Stimulated activated CD4-positive, alpha-beta T cell treated with anti-CD3 and anti-CD28 coated beads, Interleukin-1b, Interleukin-23, amount 100 ng/mL, for 4 hours (primary cell): ENCODE measurements around the gene MRPL55.

ENCODE experiments used
- DNase-seq, 2 donors: peaks; one replicate each; pipeline ENCODE4 v3.0.0-alpha.2; 2020; ENCODE audit warnings: low read depth in 2 of 2

Gene MRPL55

DNA sequence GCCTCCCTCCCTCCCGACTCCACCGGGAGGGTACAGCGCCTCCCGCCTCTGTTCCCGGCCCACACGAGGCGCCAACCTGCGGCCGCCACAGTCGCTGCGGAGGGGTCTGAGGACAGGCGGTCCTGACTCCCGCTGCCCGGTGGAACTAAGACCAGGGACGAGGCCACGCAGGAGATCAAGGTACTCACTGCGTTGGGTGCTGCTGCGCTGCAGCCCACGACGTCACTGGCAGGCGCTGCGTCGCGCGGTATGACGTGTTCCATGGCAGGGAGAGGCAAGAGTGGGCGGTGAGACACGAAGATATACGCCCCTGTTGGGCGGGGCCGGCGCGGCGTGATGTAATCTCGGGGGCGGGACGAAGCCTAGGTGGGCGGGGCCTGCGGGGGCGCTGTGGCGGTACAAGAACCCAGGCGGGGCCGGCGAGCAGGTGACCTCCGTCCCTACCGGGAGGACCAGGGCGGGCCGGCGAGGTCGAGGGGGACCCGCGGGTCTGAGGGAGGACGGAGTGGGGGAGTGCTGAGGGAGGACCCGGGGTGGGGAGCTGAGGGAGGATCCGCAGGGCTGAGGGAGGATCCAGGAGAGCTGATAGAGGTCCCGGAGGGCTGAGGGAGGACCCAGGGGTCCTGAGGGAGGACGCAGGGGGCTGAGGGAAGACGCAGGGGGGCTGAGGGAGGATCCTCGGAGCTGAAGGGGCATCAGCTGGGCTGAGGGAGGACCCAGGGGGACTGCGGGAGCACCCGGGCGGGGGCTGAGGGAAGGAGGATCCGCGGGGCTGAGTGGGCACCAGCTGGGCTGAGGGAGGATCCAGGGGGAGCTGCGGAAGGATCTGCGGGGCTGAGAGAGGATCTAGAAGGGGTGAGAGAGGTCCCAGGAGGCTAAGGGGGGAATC is at the start of gene MRPL55:
Gene MRPL55, minus strand, starts transcription at position 227 of the 889 bp plus-strand sequence. CDS start 1,039 bp downstream, outside the sequence.
- DNase-seq, result peak; percentile 97 to 99

DNA sequence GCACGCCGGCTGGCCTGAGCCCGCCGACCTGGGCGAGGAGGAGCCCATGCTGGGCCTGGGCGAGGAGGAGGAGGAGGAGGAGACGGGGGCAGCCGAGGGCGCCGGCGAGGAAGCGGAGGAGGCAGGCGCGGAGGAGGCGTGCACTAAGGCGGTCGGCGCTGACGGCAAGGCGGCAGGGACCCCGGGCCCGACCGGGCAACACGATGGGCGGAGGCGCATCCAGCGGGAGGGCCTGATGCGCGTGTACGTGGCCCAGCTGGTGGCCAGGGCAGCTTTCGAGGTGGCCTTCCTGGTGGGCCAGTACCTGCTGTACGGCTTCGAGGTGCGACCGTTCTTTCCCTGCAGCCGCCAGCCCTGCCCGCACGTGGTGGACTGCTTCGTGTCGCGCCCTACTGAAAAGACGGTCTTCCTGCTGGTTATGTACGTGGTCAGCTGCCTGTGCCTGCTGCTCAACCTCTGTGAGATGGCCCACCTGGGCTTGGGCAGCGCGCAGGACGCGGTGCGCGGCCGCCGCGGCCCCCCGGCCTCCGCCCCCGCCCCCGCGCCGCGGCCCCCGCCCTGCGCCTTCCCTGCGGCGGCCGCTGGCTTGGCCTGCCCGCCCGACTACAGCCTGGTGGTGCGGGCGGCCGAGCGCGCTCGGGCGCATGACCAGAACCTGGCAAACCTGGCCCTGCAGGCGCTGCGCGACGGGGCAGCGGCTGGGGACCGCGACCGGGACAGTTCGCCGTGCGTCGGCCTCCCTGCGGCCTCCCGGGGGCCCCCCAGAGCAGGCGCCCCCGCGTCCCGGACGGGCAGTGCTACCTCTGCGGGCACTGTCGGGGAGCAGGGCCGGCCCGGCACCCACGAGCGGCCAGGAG is 49.3 kb upstream of the MRPL55 start:
- DNase-seq, result no peak

DNA sequence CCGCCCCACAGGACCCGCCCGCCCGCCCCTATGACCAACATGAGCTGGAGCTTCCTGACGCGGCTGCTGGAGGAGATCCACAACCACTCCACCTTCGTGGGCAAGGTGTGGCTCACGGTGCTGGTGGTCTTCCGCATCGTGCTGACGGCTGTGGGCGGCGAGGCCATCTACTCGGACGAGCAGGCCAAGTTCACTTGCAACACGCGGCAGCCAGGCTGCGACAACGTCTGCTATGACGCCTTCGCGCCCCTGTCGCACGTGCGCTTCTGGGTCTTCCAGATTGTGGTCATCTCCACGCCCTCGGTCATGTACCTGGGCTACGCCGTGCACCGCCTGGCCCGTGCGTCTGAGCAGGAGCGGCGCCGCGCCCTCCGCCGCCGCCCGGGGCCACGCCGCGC is 48.6 kb upstream of the MRPL55 start:
- no peak for DNase-seq

DNA sequence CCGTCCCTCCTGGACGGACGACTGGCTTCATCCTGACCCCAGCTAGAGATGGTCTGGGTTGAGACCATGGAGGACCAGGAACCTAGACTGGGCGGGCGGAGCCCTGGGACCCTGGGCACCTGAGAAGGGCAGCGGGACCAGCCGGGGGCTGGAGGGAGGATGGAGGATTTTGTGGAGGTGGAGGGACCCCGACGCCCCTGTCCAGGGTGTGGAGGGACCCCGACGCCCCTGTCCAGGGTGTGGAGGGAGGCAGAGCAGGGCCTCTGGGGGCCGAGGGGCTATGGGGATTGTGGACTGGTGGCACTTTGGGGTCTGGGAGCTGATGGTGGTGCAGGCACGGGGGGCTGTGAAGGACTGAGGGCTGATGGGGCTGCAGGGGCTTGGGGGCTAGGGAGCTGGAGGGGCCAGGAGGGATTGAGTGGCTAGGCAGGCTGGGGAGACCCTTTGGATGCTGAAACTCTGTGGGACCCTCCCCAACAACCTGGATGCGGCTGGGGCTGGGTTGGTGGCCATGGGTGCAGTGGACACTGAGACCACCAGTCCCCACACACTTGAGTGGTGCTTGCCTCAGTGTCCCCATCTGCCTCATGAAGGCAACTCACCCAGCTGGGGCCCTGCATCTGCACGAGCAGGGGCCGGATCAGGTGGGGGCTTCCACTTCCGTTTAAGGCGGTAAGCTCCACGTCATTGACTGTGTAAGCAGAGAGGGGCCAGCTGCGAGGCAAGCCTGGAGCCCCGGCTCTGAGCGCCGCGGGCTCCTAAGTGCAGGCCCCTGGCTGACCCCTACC is 48.0 kb upstream of the MRPL55 start:
- no peak for DNase-seq

DNA sequence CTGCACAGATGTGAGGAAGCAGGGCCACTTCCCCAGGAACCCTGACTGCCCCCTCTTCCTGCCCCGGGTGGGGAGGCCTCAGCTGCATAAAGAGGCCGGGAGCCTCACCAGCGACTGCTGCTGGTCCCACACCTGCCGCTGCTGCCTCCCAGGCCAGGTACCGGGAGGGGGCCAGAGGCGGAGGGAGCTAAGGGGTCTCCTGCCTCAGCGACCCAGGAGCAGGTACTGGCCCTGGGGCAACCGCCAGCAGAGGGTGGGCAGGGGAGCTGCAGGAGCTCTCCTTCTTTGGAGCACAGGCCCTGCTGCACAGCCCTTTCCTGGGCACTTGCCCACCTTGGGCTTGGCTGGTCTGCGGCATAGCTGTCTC is 47.4 kb upstream of the MRPL55 start:
- no peak for DNase-seq

DNA sequence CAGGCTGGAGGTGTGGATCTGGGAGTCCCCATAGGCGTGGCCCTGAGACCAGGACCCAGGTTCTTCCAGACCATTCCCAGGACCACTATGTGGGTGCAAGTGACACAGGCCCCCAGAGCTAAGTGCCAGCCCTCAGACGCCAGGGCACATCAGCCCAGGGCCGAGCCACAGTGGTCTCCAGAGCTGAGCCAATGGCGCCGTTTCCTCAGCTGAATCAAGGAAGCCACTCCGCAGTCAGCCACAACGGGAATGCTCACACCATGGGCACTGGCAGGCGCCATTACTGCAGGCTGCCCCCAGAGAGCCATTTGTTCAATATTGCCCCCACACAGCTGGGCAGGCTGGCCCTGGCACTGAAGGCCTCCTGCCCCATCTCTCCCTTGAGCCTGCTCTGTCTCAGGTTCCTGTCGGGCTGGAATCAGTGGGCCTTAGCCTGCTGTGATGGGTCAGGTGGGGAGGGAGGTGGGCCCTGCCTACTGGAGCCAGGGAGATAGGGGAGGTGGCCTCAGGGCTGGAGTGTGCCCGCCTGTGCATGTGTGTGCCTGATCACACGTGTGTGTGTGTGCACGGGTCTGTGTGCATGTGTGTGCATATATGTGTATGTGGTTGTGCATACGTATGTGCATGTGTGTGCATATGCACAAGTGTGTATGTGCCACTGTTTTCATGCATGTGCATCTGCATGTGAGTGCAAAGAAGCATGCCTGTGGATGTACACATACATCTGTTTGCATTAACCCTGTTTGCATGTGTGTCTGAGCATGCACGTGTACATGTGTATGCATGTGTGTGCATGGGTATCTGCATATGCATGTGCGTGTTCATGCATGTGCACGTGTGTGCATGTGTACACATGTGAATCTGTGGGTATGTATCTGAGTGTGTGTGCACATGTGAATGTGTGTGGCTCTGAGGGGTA is 46.8 kb upstream of the MRPL55 start:
- no peak for DNase-seq

DNA sequence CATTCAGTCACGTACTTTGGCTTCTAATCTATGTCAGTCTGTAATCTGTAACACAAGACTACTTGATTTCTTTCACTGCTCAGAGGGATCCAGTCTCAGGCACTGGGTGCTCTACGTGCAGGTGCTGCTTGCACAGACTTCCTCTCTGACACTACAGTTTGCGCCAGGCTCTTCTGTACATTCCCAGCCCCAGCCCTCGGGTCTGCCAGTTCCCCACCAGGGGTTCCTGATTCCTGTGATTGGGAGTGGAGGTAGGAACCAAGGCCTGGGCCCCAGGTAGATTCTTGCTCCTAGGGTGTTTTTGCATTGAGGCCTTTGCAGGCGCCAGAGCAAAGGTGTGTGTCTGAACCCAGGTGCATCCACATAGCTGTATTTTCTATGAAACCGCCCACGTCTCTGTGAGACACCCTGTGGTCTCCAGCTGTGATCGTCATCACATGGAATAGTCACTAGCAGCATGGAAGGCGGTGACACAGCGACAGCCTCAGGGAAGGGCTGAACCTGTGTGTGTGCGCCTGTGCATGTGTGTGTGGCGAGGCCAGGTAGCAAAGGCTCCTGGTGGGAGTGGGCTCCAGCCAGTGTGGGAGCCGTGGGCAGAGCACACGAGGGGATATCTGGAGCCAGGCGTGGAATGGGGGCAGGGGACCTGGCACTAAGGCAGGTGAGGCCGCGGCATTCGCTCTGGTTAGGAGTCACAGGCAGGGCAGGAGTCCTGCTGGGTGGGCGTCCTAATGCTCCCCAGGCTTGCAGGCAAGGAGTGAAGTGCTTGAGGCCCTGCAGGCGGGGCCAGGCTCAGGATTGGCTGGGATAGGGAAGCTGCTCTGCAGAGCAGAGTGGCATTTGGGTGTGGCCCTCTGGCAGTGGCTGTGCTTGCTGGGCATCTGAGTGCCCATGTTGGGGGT is 45.8 kb upstream of the MRPL55 start:
- DNase-seq, result peak in 1 of 2 donors; percentile 27

DNA sequence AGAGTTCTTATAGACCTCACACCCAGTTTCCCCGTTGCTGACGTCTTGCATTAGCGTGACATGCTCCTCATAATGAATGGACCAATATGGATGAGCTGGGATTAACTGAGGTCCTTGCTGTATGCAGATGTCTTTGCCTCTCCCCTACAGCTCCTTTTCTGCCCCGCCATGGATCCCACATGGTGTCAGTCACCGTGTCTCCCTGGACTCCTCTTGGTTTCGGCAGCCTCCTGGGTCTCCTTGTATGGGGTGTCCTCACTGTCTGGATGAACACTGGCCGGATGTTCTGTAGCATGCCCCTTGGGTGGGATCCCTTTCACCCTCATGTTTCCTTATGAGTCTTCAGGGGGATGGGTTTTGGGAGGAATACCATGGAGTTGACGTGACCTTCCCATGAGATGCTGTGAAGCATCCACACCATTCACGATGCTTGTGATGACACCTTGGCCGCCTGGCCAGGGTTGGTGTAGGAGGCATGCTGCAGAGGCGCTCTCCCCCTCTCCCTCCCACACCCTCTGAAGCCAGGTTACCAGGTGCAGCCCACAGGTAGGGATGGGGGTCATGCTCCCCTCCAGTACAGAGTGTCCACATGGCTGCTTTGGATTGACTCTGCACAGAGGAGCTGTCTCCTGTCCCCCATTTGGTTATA is 45.0 kb upstream of the MRPL55 start:
- no peak for DNase-seq

DNA sequence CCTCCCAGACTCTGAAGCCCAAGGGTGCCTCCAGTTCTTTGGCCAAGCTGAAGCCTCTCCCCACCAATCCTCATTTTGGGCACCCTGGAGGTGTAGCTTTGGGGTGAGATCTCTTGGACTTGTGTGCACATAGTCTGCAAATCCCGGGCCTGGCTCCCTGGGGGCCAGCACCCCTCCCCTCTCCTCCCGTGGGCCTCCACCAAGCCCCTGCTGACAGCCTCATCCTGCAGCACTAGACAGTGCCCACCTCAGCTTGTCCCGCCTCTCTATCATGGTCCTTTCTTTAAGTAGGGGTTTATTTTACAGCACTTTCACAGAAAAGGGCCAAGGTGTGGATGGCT is 43.8 kb upstream of the MRPL55 start:
- no peak for DNase-seq

DNA sequence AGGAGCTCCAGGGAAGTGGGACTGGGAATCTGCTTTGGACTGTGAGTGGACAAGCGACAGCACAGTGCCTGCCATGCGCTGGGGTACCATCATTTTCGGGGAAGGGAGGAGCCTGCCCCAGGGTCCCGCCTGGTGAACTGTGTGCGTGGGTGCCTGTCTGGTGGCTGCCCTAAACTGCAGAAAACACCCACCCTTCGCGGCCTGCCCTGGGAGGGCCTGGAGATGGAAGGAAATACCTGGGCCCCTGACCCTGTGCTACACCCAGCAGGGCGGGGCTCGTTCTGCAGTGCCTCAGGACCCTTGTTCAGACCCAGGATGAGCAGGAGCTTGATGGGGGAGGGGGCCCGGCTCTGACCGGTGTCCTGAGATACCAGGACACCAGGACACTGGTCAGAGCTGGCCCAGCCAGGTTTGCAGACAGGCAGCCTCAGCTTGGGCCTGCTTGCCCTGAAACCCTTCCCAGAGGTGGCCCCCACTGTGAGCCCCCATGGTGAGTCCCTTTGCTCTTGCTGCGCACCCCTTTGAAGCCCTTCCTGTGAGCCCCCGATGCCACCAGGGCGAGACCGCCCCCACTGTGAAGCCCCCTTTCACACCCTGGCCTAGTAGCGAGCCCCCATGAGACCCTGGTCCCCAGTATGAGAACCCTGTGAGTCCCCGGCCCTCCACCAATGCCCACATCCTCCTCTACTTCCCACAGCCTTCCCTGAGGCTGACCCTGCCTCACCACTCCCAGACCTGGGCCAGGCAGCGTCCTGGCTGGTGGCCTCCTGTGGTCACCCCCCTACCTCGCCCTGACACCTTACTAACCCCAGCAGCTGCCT is 43.2 kb upstream of the MRPL55 start:
- no peak for DNase-seq

DNA sequence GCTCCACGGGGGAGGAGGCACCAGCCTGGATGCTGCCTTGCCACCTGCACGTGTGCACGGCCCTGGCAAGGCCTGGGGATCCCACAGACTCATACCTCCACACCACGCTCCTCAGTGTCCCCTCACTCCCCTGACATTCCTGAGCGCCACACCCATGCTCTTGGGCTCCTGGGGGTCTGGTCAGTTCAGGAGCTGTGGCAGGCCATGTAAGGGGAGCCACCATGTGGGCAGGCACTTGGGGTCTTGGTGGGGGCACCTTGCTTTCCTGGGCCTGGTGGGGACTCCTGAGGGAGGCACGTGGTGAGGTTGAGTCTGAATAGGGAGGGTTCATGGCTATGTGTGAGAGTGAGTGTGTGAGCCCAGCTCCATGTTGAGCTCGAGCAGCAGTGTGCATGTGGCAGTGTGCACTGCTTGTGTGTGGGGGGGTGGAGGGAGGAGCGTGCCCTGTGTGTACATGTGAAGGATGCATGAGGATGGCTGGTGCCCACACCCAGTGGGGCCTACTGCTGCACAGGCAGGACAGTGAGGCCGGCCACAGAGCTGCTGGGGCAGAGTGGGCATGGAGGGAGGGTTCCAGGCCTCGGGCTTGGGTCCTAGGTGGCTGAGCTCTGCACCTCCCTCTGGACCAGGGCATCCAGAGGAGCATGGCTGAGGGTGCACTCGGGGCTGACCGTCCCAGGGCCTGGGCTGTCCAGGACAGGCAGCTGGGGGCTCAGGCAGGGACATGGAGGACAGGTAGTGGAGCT is 42.3 kb upstream of the MRPL55 start:
- no peak for DNase-seq

DNA sequence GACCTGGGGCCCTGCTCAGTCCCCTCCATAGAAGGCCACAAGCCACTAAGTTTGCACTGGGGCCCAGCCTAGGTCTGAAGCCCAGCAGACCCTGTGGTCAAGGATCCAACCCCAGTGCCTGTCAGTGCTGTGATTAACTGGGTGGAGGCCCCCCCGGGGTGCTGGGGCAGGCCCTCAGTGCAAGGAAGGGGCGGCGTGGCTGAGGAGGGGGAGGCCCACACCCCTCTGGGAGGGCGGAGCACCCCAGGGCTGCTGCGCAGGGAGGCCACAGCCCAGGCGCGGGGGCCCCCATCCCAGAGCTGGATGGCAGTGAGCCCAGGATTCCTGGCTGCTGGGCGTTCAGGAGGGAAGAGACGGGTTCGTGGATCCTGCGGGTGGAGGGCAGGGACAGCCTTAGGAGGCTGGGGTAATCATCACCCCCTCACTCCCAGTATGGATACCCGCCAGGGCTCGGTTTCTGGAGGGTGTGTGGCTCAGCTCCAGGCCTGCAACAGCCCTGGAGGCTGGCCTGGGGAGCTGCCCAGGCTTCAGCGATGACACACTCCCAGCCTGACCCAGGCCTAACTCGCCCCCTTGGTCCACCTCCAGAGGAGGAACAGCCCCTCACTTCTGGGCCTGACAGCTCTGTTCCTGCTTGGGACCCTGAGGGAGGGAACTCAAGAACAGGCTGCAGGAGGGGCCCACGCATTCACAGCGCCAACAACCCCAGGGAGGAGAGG is 41.5 kb upstream of the MRPL55 start:
- no peak for DNase-seq

DNA sequence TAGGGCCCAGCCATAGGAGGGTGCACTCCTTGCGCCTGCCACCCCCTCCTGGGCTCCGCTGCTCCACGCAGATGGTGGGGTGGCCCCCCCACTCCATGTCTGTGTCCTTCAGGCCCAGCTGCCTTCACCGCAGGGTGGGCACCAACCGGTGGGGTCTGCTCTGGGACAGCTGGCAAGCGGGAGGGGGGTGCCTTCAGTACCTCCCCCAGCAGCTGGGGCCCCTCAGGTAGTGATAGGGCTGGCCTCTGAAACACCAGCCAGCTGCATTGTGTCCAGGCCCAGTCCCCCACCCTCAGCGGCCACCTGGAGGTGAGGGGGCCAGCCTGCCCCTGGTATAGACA is 41.0 kb upstream of the MRPL55 start:
- no peak for DNase-seq

DNA sequence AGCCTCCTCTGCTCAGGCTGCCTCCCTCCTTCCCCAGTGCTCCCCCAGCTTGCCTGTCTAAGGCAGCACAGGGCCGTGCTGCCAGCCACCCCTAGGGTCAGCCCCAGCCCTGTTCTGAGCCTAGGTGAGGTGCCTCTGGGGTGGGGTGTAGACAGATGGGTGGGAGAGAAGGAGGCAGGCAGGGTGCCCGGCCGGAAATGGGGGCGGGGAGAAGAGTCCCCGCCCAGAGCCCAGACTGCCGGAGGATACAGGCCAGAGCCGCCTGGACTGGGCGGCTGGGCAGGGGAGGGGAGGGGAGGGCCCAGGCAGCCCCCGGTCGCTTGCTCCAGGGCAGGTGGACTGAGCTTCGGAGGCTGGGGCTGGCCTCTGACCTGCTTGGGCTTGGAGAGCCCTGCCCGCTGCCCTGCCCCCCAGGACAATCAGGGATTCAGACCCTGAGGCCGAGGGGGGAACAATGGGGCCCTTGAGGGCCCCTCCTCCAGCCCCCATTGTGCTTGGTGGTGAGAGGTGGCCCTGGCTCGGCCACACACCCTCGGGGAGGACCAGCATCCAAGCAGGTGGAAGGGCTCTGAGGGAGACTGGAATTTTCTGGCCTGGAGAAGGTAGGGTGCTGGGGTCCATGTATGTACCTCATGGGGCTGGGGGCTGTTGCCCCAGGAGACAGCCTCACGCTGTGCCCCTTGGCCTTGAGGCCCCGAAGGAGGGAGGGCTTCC is 40.5 kb upstream of the MRPL55 start, which contains the start of gene GJC2:
Gene GJC2, plus strand, starts transcription at position 525 of the 714 bp plus-strand sequence. CDS start 7,829 bp downstream, outside the sequence.
- DNase-seq, result no peak

DNA sequence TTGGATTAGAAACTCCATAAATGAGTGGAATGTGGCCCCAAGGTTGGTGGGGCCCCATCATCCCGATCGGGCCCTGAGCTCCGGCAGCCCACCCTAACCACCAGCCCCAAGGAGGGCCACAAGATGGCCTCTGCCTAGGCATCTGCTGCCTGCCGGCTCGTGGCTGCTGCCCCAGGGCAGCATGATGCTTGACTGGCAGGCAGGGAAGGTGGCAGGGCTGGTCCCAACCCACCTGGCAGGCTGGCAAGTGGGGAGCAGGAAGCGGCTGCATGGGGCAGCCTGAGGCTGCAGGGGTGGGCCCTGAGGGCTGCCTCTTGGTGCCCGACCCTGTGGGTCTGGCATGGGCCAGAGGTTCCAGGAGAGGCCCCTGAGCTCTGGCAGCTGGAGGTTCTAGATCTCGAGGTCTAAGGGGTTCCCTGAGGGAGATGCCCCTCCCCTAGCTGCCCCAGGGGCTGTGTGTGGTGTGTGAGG is 39.9 kb upstream of the MRPL55 start:
- DNase-seq, result no peak

DNA sequence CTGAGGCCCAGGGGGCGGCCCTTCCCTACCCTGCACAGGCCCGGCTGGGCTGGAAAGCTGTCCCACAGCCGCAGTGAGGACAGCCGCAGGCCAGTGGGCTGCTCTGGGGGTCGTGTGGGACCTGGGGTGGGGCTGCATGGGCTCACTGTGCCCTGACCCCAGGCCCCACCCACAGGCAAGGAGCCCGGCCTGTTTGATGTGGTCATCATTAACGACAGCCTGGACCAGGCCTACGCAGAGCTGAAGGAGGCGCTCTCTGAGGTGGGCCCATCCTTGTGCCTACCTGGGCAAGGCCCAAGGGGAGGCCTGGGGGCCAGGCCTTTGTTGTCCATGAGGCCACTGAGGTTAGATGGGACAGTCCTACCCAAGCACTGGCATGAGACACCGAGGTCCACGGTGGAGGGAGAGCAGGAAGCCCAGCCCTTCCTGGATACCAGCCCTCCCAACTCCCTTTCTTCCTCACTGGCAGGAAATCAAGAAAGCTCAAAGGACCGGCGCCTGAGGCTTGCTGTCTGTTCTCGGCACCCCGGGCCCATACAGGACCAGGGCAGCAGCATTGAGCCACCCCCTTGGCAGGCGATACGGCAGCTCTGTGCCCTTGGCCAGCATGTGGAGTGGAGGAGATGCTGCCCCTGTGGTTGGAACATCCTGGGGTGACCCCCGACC is 39.2 kb upstream of the MRPL55 start:
- no peak for DNase-seq
